SK-N-SH treated with all-trans-retinoic acid at 6 μM for 48 hours (cell line): ENCODE data around the gene AGBL5.

Source experiments
- ATAC-seq: fragments of 200-7000 bp; cut with Tn5 transposase; 3 replicates; pipeline ENCODE4 v1.9.1; 2020; ENCODE audit warnings: mild to moderate bottlenecking, moderate library complexity
- ARNTL ChIP-seq: fragments of 450-650 bp; formaldehyde crosslinking; IDR thresholded peaks from 2 replicates; pipeline ENCODE4 v1.5.0; 2020; ENCODE audit warnings: low read depth, mild to moderate bottlenecking, moderate library complexity, borderline replicate concordance
- BACH2 ChIP-seq: fragments of 250-450 bp; sonication (Bioruptor Pico); IDR thresholded peaks from 2 replicates; pipeline ENCODE4 v1.9.0; 2021; ENCODE audit warnings: mild to moderate bottlenecking, borderline replicate concordance
- CREB5 ChIP-seq: fragments of 250-450 bp; sonication (Bioruptor Pico); IDR thresholded peaks from 2 replicates; pipeline ENCODE4 v1.5.1; 2020; ENCODE audit warnings: low read depth, mild to moderate bottlenecking, moderate library complexity
- CSDC2 ChIP-seq: fragments of 250-450 bp; sonication (Bioruptor Pico); IDR thresholded peaks from 2 replicates; pipeline ENCODE4 v1.5.0; 2020; ENCODE audit warnings: mild to moderate bottlenecking, moderate library complexity
- GLIS3 ChIP-seq: fragments of 250-450 bp; sonication (Bioruptor Pico); IDR thresholded peaks from 2 replicates; pipeline ENCODE4 v1.5.0; 2020; ENCODE audit warnings: mild to moderate bottlenecking, moderate library complexity
- ISL1 ChIP-seq: fragments of 250-450 bp; sonication (Bioruptor Pico); IDR thresholded peaks from 2 replicates; pipeline ENCODE4 v2.1.2; 2022; ENCODE audit warnings: mild to moderate bottlenecking, moderate library complexity
- OSR1 ChIP-seq: fragments of 250-450 bp; sonication (Bioruptor Pico); IDR thresholded peaks from 2 replicates; pipeline ENCODE4 v1.8.0; 2022; ENCODE audit warnings: moderate library complexity, mild to moderate bottlenecking, inconsistent platforms
- PATZ1 ChIP-seq: fragments of 250-450 bp; sonication (Bioruptor Pico); IDR thresholded peaks from 2 replicates; pipeline ENCODE4 v1.8.0; 2020; ENCODE audit warnings: mild to moderate bottlenecking, moderate library complexity, borderline replicate concordance
- POU6F1 ChIP-seq: fragments of 250-450 bp; sonication (Bioruptor Pico); IDR thresholded peaks from 2 replicates; pipeline ENCODE4 v1.8.0; 2021; ENCODE audit warnings: low read depth, mild to moderate bottlenecking, moderate library complexity, borderline replicate concordance
- PPARA ChIP-seq: fragments of 250-450 bp; sonication (Bioruptor Pico); IDR thresholded peaks from 2 replicates; pipeline ENCODE4 v1.5.0; 2020; ENCODE audit warnings: mild to moderate bottlenecking, borderline replicate concordance
- RARB ChIP-seq: fragments of 250-450 bp; sonication (Bioruptor Pico); IDR thresholded peaks from 2 replicates; pipeline ENCODE4 v1.8.0; 2021; ENCODE audit warnings: mild to moderate bottlenecking, moderate library complexity
- SNAI2 ChIP-seq: fragments of 250-450 bp; sonication (Bioruptor Pico); IDR thresholded peaks from 2 replicates; pipeline ENCODE4 v1.5.0; 2020; ENCODE audit warnings: mild to moderate bottlenecking, moderate library complexity
- TCF4 ChIP-seq: fragments of 250-450 bp; sonication (Bioruptor Pico); IDR thresholded peaks from 2 replicates; pipeline ENCODE4 v1.8.0; 2021; ENCODE audit warnings: mild to moderate bottlenecking, moderate library complexity, borderline replicate concordance
- TOX ChIP-seq: fragments of 250-450 bp; sonication (Bioruptor Pico); IDR thresholded peaks from 2 replicates; pipeline ENCODE4 v1.8.0; 2021; ENCODE audit warnings: mild to moderate bottlenecking, moderate library complexity, borderline replicate concordance
- TSHZ2 ChIP-seq: fragments of 250-450 bp; sonication (Bioruptor Pico); IDR thresholded peaks from 2 replicates; pipeline ENCODE4 v1.5.0; 2020; ENCODE audit warnings: mild to moderate bottlenecking, moderate library complexity
- ZC3H10 ChIP-seq: fragments of 250-450 bp; sonication (Bioruptor Pico); IDR thresholded peaks from 2 replicates; pipeline ENCODE4 v1.5.1; 2021; ENCODE audit warnings: mild to moderate bottlenecking, moderate library complexity
- ZFP3 ChIP-seq: fragments of 250-450 bp; sonication (Bioruptor Pico); IDR thresholded peaks from 2 replicates; pipeline ENCODE4 v1.5.0; 2020; ENCODE audit warnings: mild to moderate bottlenecking, moderate library complexity
- ZFP30 ChIP-seq: fragments of 450-650 bp; formaldehyde crosslinking; IDR thresholded peaks from 2 replicates; pipeline ENCODE4 v1.5.0; 2022; ENCODE audit warnings: mild to moderate bottlenecking, moderate library complexity
- ZNF565 ChIP-seq: fragments of 450-650 bp; formaldehyde crosslinking; conservative IDR thresholded peaks from 2 replicates; pipeline ENCODE4 v1.5.0; 2020; ENCODE audit warnings: low read depth, mild to moderate bottlenecking, moderate library complexity
- ZNF70 ChIP-seq: fragments of 450-650 bp; formaldehyde crosslinking; IDR thresholded peaks from 2 replicates; pipeline ENCODE4 v1.5.0; 2020; ENCODE audit warnings: mild to moderate bottlenecking, moderate library complexity
- ZNF8 ChIP-seq: fragments of 450-650 bp; formaldehyde crosslinking; IDR thresholded peaks from 2 replicates; pipeline ENCODE4 v1.5.0; 2020; ENCODE audit warnings: mild to moderate bottlenecking, moderate library complexity

The AGBL5 gene

GRCh38 chr2:27006602-27007415, 44.7 kb upstream of the AGBL5 start:
- TF ChIP-seq POU6F1 (no peak), CREB5 (CRISPR knock-in tag) (no peak), SNAI2 (CRISPR knock-in tag) (no peak), PATZ1 (no peak), ZFP3 (no peak), ARNTL (no peak), OSR1 (CRISPR knock-in tag) (no peak), ZNF565 (CRISPR knock-in tag) (no peak), BACH2 (no peak), TCF4 (CRISPR knock-in tag) (no peak), GLIS3 (CRISPR knock-in tag) (no peak)
- ATAC-seq: no peak

GRCh38 chr2:27007416-27008374, 43.8 kb upstream of the AGBL5 start:
- ATAC-seq: no peak
- TF ChIP-seq SNAI2 (CRISPR knock-in tag): no peak
- TF ChIP-seq PPARA (CRISPR knock-in tag): no peak
- no peak for TF ChIP-seq ZC3H10 (CRISPR knock-in tag)
- TF ChIP-seq ZNF70 (CRISPR knock-in tag): no peak

- ATAC-seq: no peak
- TF ChIP-seq ZNF8 (CRISPR knock-in tag): peak; percentile 96
- TF ChIP-seq ISL1: no peak
Measured at GRCh38 chr2:27008678-27009077, 42.8 kb upstream of the AGBL5 start.

- ATAC-seq: no peak
- TF ChIP-seq PPARA (CRISPR knock-in tag): no peak
- no peak for TF ChIP-seq CSDC2 (CRISPR knock-in tag)
- TF ChIP-seq ZNF8 (CRISPR knock-in tag): no peak
- no peak for TF ChIP-seq ISL1
- no peak for TF ChIP-seq TCF4 (CRISPR knock-in tag)
- TF ChIP-seq RARB (CRISPR knock-in tag): no peak
- TF ChIP-seq BACH2: no peak
- TF ChIP-seq SNAI2 (CRISPR knock-in tag): no peak
- no peak for TF ChIP-seq TSHZ2 (CRISPR knock-in tag)
- TF ChIP-seq ZFP3: no peak
- no peak for TF ChIP-seq GLIS3 (CRISPR knock-in tag)
- TF ChIP-seq CREB5 (CRISPR knock-in tag): no peak
- TF ChIP-seq ZFP30 (CRISPR knock-in tag): no peak
- TF ChIP-seq POU6F1: no peak
- no peak for TF ChIP-seq PATZ1
- TF ChIP-seq TOX: no peak
- no peak for TF ChIP-seq ARNTL
Measured at GRCh38 chr2:27009083-27009482, 42.4 kb upstream of the AGBL5 start.
